GM12801 (cell line): ENCODE measurements around the gene CST7.

ENCODE experiments used
- TF ChIP-seq, protein P1 (sequence below): IDR thresholded peaks from one replicate; pipeline ENCODE4 v1.5.1; 2011; ENCODE audit warnings: control low read depth; ENCODE audit not compliant: insufficient read length; ENCODE audit errors: extremely low read depth

Gene CST7

DNA sequence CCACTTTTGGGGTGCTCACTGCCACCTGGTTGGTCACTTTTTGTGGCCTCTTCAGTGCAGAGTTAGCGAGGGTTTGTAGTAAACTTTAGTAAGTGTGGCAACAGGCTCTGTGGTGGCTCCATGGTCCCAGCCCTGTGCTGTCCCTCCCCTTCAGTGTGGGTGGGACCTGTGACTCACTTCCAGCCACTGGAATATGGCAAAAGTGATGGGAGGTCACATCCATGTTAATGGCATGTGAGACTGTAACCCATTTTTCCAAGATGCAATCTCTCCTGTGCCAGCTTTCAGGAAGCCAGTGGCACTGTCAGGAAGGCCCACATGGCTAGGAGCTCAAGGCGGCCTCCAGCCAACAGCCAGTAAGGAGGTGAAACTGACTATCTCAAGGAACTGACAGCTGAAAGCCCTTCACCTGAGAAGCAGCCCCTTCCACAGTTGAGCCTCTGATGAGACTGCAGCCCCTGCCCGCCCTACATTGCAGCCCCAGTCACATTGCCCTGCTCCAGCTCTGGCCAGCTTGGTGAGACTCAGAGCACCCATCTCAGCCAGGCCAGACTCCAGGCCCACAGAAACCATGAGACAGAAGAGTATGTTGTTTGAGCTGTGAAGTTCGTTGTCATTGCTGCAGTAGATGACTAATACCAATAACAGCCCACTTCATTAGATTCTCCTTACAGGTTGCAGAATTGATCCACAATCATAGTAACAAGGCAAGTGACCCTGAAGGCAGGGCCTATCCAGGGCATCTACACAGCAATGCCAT lies 13.1 kb upstream of the CST7 start:
- TF ChIP-seq, protein P1, sequence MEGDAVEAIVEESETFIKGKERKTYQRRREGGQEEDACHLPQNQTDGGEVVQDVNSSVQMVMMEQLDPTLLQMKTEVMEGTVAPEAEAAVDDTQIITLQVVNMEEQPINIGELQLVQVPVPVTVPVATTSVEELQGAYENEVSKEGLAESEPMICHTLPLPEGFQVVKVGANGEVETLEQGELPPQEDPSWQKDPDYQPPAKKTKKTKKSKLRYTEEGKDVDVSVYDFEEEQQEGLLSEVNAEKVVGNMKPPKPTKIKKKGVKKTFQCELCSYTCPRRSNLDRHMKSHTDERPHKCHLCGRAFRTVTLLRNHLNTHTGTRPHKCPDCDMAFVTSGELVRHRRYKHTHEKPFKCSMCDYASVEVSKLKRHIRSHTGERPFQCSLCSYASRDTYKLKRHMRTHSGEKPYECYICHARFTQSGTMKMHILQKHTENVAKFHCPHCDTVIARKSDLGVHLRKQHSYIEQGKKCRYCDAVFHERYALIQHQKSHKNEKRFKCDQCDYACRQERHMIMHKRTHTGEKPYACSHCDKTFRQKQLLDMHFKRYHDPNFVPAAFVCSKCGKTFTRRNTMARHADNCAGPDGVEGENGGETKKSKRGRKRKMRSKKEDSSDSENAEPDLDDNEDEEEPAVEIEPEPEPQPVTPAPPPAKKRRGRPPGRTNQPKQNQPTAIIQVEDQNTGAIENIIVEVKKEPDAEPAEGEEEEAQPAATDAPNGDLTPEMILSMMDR = no peak

DNA sequence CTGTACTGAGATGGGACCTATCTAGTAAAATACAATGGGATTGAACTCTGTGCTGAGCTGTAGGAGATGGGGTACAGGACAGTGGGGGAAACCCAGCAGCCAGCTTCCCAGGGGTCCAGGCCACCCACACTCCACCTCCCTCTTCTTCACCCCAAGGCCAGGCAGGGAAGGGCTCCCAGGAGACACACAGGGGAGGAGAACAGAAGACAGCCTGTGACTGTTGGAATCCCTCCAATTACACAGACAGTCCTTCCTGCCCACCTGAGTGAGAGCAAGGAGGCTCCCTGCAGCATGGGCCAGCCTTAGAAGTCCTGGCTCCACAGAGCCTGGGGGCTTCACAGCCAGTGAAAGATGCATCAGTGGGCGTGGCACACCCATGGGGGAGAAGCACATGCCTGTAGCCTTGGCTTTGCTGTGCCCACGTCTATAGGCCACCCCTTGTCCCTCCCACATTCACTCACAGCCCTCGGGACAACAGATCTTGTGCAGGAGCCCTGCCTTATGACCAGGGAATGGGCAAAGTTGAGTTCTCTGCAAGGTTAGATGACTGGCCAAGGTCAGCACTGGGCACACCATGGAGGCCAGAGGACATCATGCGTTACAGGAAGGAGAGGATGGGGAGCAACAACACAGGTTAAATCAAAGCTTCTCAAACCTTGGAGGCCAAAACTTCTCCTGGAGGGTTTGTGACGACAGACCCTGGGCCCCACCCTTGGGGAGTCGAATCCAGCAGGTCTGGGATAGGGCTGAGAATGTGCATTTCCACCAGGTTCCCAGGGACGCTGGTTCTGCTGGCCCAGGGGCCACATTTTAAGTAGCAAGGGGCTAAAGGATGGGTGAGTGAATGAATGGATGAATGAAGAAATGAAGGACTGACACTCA lies 12.3 kb upstream of the CST7 start:
- TF ChIP-seq, protein P1 = no peak

DNA sequence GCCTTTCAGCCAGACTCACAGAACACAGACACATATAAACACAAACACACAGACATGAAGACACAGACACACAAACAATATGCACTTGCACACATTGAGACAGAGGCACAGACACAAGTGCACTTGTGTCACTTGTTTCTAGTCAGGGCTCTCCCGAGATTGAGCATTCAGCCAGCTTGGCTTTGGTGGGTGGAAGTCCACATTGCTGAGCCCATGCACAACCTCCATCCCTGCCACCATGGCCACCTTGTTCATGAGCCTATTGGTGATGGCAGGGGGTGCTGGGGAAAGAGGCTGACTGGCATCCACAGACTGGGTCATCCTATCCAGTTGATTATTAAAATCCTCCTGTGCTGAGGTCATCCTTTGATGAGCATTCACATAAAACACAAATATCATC lies 11.5 kb upstream of the CST7 start:
- TF ChIP-seq, protein P1 = no peak

DNA sequence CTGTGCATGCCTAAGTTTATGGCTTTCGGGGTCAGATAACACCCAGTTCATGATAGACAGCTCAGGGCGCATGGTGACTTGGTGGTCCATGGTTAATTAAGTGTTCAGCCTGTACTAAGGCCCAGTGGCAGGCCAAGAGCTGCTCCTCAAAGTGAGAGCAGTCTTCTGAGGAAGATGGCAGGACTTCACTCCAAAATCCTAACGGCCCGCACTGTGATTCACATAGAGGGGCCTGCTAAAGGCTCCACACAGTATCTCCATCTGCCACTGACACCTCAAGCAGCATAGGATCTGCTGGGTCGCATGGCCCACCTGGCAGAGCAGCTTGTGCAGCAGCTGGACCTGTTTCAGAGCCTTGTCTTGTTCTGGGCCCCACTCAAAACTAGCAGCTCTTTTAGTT lies 10.6 kb upstream of the CST7 start:
- TF ChIP-seq, protein P1 = no peak

DNA sequence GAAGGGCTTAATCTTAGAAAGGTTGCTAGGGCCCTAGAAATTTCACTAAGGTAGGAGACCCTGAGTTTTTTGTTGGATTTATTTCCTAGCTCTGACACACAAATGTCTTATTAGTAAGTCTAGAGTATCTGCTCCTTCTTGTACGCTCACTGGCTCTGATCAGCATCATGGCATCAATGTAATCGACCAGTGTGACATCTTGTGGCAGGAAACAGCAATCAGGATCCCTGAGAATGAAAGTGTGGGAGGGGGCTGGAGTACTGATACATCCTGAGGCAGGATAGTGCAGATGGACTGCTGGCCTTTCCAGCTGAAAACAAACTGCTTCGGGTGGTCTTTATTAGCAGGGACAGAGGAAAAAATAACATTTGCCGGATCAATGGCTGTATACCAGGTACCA lies 10.0 kb upstream of the CST7 start:
- TF ChIP-seq, protein P1 = no peak

DNA sequence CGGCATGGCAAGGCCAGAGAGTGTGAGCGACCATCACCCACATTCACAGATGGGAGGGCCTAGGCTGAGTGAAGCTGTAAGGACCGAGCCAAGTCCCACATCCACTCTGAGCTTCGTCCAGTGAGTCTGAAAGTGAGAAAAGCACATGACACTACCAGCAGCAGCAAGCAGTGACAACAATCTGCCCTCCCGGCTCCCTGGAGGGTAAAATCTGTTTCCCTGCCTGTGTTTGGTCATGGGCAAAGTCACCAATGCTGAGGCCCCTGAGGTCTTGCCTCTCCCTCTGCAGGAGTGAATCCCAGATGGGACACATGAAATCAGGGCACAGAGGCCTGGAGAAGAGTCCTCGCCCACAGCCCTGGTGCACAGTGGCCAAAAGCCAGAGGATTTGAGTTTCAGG lies 6.4 kb upstream of the CST7 start:
- TF ChIP-seq, protein P1 = no peak

DNA sequence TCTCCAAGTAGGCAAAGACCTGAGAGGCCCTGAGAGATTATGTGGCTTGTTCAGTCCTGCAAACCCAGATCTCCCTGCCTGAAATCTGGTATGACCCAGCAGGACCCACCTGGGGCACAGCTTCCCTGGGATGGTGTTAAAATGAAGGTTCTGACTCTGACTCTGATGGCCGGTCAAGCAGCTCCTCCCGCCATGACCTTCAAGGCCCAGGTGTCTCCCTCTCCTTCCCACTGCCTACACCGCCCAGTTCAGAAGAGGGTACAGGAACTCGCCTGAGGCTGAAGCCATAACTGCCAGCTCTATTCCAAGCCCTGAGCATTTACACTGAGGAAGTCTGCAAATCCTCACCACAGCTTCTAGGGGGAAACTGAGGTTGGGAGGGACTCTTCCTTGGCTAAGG lies 5.9 kb upstream of the CST7 start:
- TF ChIP-seq, protein P1 = no peak
